ENCODE results near the gene PDE7B. TPM values are rescaled to one million over a fixed set of nuclear protein-coding genes. Genes with fewer than 3 reads are reported as not detected.

The PDE7B gene
- total and polyA plus RNA-seq, 2 of the 4 experiments (the other 2 are of a cell fraction) = 7.8 to 12.4 TPM

DNA sequence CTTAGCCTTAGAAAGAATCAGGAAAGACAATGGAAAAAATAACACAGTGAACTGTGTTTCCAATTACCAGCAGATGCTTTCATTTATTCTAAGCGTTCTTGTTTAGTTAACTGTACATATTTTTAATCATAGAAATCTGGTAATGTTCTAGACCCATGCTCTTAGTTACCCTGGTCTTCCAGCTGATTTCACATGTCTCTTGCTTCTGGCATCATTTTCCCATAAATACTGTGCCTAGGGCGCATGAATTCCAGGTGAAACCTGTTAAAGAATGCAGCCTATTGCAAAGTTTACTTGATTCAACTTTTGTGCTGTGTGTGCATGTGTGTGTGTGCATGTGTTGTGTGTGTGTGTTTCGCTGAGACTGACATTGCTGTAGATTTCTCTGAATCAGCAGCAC lies 178.6 kb downstream of the PDE7B start:
- peak overlapping the region; percentile 9; the same call in 1 of the 2 replicates for H2BK120ac ChIP-seq (ENCODE audit: low read depth, low read length)
- no CpG with 5 or more reads among the region's 3 CpGs for WGBS, 2 experiments (ENCODE audit: extremely low coverage in 2 of 2, insufficient read length in 1 of 2)
- peak overlapping the region; percentile 85; the same call in 1 of the 2 replicates for H4K5ac ChIP-seq (ENCODE audit: low read depth, low read length)
- no peaks in the 10 kb centered on the region for H3K27me3 ChIP-seq (ENCODE audit: control insufficient read depth, insufficient read depth, low read length)
- H3K4ac ChIP-seq (ENCODE audit: low read depth, low read length) = 0 out of 2 replicates have a peak overlapping the region, but pooled peaks have one; percentile 1
- no peak overlapping the region for H2AFZ ChIP-seq (replicated peaks; ENCODE audit: low read length, poor library complexity)
- H3K14ac ChIP-seq (replicated peaks; ENCODE audit: low read depth, low read length) = 0 out of 2 replicates have a peak overlapping the region, but pooled peaks have one; percentile 3
- intact Hi-C loops (cut with micrococcal nuclease) = loop anchor here (10.0 kb wide), 1 partner anchor 125 kb away; no protein-coding TSS in a partner anchor
- no peak for TF ChIP-seq MAFK (IDR thresholded peaks at IDR 0.05; ENCODE audit: low read depth, low read length)
- TF ChIP-seq MXI1 (IDR thresholded peaks at IDR 0.05; ENCODE audit: borderline replicate concordance, low read depth, low read length) = no peak
- TF ChIP-seq MAZ (IDR thresholded peaks at IDR 0.05; ENCODE audit: borderline replicate concordance, low read depth, low read length) = no peak
- TF ChIP-seq, protein P1, sequence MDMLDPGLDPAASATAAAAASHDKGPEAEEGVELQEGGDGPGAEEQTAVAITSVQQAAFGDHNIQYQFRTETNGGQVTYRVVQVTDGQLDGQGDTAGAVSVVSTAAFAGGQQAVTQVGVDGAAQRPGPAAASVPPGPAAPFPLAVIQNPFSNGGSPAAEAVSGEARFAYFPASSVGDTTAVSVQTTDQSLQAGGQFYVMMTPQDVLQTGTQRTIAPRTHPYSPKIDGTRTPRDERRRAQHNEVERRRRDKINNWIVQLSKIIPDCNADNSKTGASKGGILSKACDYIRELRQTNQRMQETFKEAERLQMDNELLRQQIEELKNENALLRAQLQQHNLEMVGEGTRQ (IDR thresholded peaks at IDR 0.05; ENCODE audit: low read depth, low read length) = no peak
- TF ChIP-seq RFX5 (IDR thresholded peaks at IDR 0.05; ENCODE audit: low read depth, low read length) = no peak
- TF ChIP-seq, protein P2, sequence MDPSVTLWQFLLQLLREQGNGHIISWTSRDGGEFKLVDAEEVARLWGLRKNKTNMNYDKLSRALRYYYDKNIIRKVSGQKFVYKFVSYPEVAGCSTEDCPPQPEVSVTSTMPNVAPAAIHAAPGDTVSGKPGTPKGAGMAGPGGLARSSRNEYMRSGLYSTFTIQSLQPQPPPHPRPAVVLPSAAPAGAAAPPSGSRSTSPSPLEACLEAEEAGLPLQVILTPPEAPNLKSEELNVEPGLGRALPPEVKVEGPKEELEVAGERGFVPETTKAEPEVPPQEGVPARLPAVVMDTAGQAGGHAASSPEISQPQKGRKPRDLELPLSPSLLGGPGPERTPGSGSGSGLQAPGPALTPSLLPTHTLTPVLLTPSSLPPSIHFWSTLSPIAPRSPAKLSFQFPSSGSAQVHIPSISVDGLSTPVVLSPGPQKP (IDR thresholded peaks at IDR 0.05; ENCODE audit: borderline replicate concordance, low read depth, low read length) = no peak
- no peak for TF ChIP-seq NFE2L2 (IDR thresholded peaks at IDR 0.05; ENCODE audit: low read depth, low read length)
- TF ChIP-seq FOS (IDR thresholded peaks at IDR 0.05; ENCODE audit: low read depth, low read length) = no peak
- no peak for TF ChIP-seq CEBPB (IDR thresholded peaks at IDR 0.05; ENCODE audit: low read depth, low read length)
- TF ChIP-seq RAD21 (IDR thresholded peaks at IDR 0.05; ENCODE audit: low read length) = no peak
- TF ChIP-seq, protein P3, sequence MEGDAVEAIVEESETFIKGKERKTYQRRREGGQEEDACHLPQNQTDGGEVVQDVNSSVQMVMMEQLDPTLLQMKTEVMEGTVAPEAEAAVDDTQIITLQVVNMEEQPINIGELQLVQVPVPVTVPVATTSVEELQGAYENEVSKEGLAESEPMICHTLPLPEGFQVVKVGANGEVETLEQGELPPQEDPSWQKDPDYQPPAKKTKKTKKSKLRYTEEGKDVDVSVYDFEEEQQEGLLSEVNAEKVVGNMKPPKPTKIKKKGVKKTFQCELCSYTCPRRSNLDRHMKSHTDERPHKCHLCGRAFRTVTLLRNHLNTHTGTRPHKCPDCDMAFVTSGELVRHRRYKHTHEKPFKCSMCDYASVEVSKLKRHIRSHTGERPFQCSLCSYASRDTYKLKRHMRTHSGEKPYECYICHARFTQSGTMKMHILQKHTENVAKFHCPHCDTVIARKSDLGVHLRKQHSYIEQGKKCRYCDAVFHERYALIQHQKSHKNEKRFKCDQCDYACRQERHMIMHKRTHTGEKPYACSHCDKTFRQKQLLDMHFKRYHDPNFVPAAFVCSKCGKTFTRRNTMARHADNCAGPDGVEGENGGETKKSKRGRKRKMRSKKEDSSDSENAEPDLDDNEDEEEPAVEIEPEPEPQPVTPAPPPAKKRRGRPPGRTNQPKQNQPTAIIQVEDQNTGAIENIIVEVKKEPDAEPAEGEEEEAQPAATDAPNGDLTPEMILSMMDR (conservative IDR thresholded peaks at IDR 0.05; ENCODE audit: low read depth, low read length) = no peak
- TF ChIP-seq POLR2A (IDR thresholded peaks at IDR 0.05; ENCODE audit: low read depth, low read length) = no peak
- no peak for TF ChIP-seq RCOR1 (IDR thresholded peaks at IDR 0.05; ENCODE audit: insufficient replicate concordance, low read length)
- no peak for TF ChIP-seq SMC3 (IDR thresholded peaks at IDR 0.05; ENCODE audit: low read depth, low read length)
- no peak overlapping the region for H3K27ac ChIP-seq (ENCODE audit: insufficient read depth, low read length)
- H4K20me1 ChIP-seq (ENCODE audit: insufficient read depth, low read length) = no peaks in the 10 kb centered on the region
- 0 out of 4 replicates have a peak overlapping the region, but pooled peaks of 1 of the 2 experiments have one; percentile 13 for H4K8ac ChIP-seq (ENCODE audit: low read depth in 2 of 2, low read length in 2 of 2)
- H3K4me3 ChIP-seq (ENCODE audit: insufficient read depth, low read depth, low read length) = no peak overlapping the region
- no peak overlapping the region for H3K56ac ChIP-seq (ENCODE audit: extremely low read depth, insufficient read depth, low read length)
- H3K23ac ChIP-seq (ENCODE audit: low read depth, low read length) = no peak overlapping the region; the same call in 1 of the 2 replicates
- H2BK5ac ChIP-seq (ENCODE audit: low read depth, low read length, poor library complexity, severe bottlenecking) = no peak overlapping the region
- H3K9me1 ChIP-seq (ENCODE audit: insufficient read depth, low read length) = 0 out of 2 replicates have a peak, but pooled peaks cover 2% of the 10 kb centered on the region
- H3K79me1 ChIP-seq (ENCODE audit: low read depth in 1 of 2, low read length in 2 of 2) = peaks cover 20 to 21% of the 10 kb centered on the region in 2 experiments; a peak in 3 of 4 replicates
- CTCF ChIA-PET = no interaction called here
- ATAC-seq (ENCODE audit: low read depth) (no peak), DNase-seq (no peak)
- H4K91ac ChIP-seq (ENCODE audit: insufficient read depth, low read depth, low read length) = peak overlapping the region; percentile 54; the same call in 1 of the 2 replicates
- no peaks in the 10 kb centered on the region for H3K36me3 ChIP-seq (ENCODE audit: control insufficient read depth, insufficient read depth, low read length)
- POLR2A ChIA-PET (ENCODE audit: unreplicated experiment) = no interaction called here
- H2AK9ac ChIP-seq (replicated peaks; ENCODE audit: low read depth, low read length, poor library complexity) = no peak overlapping the region
- H2BK15ac ChIP-seq (ENCODE audit: low read depth, low read length) = peak overlapping the region; percentile 73; the same call in 1 of the 3 replicates
- peaks cover 9% of the 10 kb centered on the region for H3K4me1 ChIP-seq (ENCODE audit: control insufficient read depth, insufficient read depth, low read length)
- no peaks in the 10 kb centered on the region for H3K9me3 ChIP-seq (ENCODE audit: control insufficient read depth, insufficient read depth, low read length)
- 0 out of 2 replicates have a peak overlapping the region, but pooled peaks have one; percentile 4 for H2BK20ac ChIP-seq (ENCODE audit: low read depth, low read length)
- H3K18ac ChIP-seq (ENCODE audit: low read depth, low read length) = peak overlapping the region; percentile 82; the same call in 1 of the 2 replicates
- no TSS peak for BruUV-seq (replicated peaks)
- H3K4me2 ChIP-seq (ENCODE audit: low read depth, low read length) = no peak overlapping the region
- dilution Hi-C loops (cut with HindIII; ENCODE audit: low sequenced_read_pairs, unreplicated experiment) = no loop called here
- H2AK5ac ChIP-seq (ENCODE audit: low read depth, low read length) = no peak overlapping the region; the same call in 1 of the 2 replicates
- H3K9ac ChIP-seq (ENCODE audit: low read depth, low read length) = no peak overlapping the region
- in situ Hi-C loops (cut with MboI; ENCODE audit: low sequenced_read_pairs) = no loop called here
